T-cell (primary cell): ENCODE results near the gene MINK1. TPM values are rescaled to one million over a fixed set of nuclear protein-coding genes. Genes with fewer than 3 reads are reported as not detected.
A peak's percentile ranks its signal among the peaks of the same experiment; 100 is the strongest.

Experiments used
- ATAC-seq, 4 experiments: fragments of 200-7000 bp in 3 of 4; fragments of 150-1000 bp in 1 of 4; cut with Tn5 transposase; replicated peaks in 1 of 4; 1 replicate in 3 of 4; 2 replicates in 1 of 4; pipeline ENCODE4 v1.10.0; 2021; ENCODE audit warnings: moderate library complexity in 3 of 4, mild to moderate bottlenecking in 2 of 4, moderate number of reproducible peaks in 1 of 4
- CTCF ChIA-PET, 2 donors: fragments of 300-600 bp; sonication (Branson Sonifier 250); formaldehyde crosslinking; loops; one replicate each; lab custom pipeline; 2022; ENCODE audit warnings: antibody characterized with exemption in 2 of 2; lab: Charles Lee
- POLR2A ChIA-PET, 2 donors: fragments of 300-600 bp; sonication (Branson Sonifier 250); formaldehyde crosslinking; loops; one replicate each; lab custom pipeline; 2022; ENCODE audit warnings: antibody characterized with exemption in 2 of 2; lab: Charles Lee
- DNase-seq, 35 experiments: peaks; one replicate each; pipeline versions ENCODE4 v3.0.0 to v3.0.0-alpha.2; 2013 to 2023
- H3K27ac ChIP-seq: one replicate; pipeline ENCODE4 v1.5.1; 2013; ENCODE audit warnings: low read length
- H3K27me3 ChIP-seq, 2 experiments: replicated peaks in 1 of 2; 1 replicate in 1 of 2; 2 replicates in 1 of 2; pipeline versions ENCODE4 v1.6.1 to v1.7.0; 2013; ENCODE audit warnings: low read length in 1 of 2, mixed read lengths in 1 of 2; ENCODE audit not compliant: control insufficient read depth in 2 of 2, insufficient read depth in 2 of 2; ENCODE audit errors: extremely low read depth in 1 of 2
- H3K36me3 ChIP-seq, 2 donors: 1 replicate in 1 of 2; 2 replicates in 1 of 2; pipeline versions ENCODE4 v1.6.1 to v1.7.0; 2013; ENCODE audit warnings: low read length in 1 of 2; ENCODE audit not compliant: control insufficient read depth in 2 of 2, insufficient read depth in 1 of 2; ENCODE audit errors: extremely low read depth in 1 of 2
- H3K4me1 ChIP-seq, 2 experiments: 1 replicate in 1 of 2; 2 replicates in 1 of 2; pipeline versions ENCODE4 v1.6.1 to v1.7.0; 2013; ENCODE audit warnings: low read length in 2 of 2, mixed read lengths in 1 of 2; ENCODE audit not compliant: insufficient read depth in 2 of 2, control insufficient read depth in 1 of 2; ENCODE audit errors: extremely low read depth in 1 of 2
- H3K4me3 ChIP-seq, 2 donors: 1 replicate in 1 of 2; 2 replicates in 1 of 2; pipeline versions ENCODE4 v1.5.1 to v1.7.0; 2013; ENCODE audit warnings: mild to moderate bottlenecking in 2 of 2, low read length in 1 of 2, moderate library complexity in 1 of 2; ENCODE audit not compliant: control insufficient read depth in 1 of 2; ENCODE audit errors: extremely low read depth in 1 of 2
- H3K9me3 ChIP-seq: 2 replicates; pipeline ENCODE4 v1.7.0; 2013
- H3K27ac Mint-ChIP-seq, 2 donors: one replicate each; pipeline ENCODE4 v1.8.0; 2020 to 2021; ENCODE audit warnings: mild to moderate bottlenecking in 2 of 2, mixed read lengths in 2 of 2
- H3K27me3 Mint-ChIP-seq, 2 donors: one replicate each; pipeline ENCODE4 v1.8.0; 2021 to 2022; ENCODE audit warnings: mixed read lengths in 2 of 2
- H3K36me3 Mint-ChIP-seq: one replicate; pipeline ENCODE4 v1.8.0; 2021; ENCODE audit warnings: mixed read lengths
- H3K4me1 Mint-ChIP-seq, 3 donors: one replicate each; pipeline ENCODE4 v1.8.0; 2020 to 2022; ENCODE audit warnings: mixed read lengths in 3 of 3, mild to moderate bottlenecking in 1 of 3
- H3K4me3 Mint-ChIP-seq, 3 donors: one replicate each; pipeline ENCODE4 v1.8.0; 2020 to 2022; ENCODE audit warnings: mild to moderate bottlenecking in 3 of 3, mixed read lengths in 3 of 3, moderate library complexity in 3 of 3
- H3K9me3 Mint-ChIP-seq, 3 donors: one replicate each; pipeline ENCODE4 v1.8.0; 2020 to 2022; ENCODE audit warnings: mixed read lengths in 3 of 3
- WGBS: methylation state at CpG from one replicate; pipeline ENCODE4 v1.1.5; 2013; ENCODE audit warnings: missing lambda C conversion rate; ENCODE audit not compliant: insufficient coverage; 5-methylcytosine and 5-hydroxymethylcytosine counted together
- total RNA-seq, 35 experiments: library from RNA in 6 of 35; stranded (reverse) in 6 of 35; fragments of 120-200 nt in 1 of 35; gene quantifications; one replicate each; pipeline versions ENCODE4 v1.2.1 to v1.2.4 and lab custom pipeline; 2013 to 2026

The MINK1 gene
- total RNA-seq, 5 donors from 2014 or later (not counting 1 experiment from before 2014, with no cell fraction given), result 156 to 189 (median 164) TPM

DNA sequence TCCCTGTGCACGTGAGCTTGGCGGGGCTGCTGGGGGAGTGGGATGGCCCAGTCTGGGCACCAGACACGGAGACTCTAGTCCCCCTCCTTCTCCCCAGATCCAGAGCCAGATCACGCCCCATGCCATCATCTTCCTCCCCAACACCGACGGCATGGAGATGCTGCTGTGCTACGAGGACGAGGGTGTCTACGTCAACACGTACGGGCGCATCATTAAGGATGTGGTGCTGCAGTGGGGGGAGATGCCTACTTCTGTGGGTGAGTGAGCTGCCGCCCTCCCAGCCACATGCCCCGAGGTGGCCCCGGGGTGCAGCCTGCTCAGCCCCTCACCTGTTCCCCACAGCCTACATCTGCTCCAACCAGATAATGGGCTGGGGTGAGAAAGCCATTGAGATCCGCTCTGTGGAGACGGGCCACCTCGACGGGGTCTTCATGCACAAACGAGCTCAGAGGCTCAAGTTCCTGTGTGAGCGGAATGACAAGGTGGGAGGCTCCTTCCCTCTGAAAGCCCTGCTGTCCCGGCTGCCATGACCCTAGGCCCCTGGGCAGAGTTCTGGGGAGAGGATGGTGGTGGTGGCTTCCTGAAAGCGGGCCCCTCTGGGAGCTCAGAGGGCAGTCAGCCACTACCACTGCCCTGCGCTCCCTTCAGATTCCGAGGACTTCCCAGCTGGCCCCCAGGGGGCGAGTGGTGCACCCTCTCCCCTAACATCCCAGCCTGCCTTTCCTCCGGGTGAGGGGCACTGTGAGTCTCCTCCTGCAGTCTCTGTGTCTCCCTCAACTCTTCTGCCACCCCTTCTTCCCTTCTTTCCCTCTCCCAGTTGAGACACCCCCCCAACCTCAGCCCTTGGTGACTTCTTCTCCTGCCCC, 63.4 kb downstream of the MINK1 start:
- 93% methylated on average over 14 of the region's 27 CpGs for WGBS

DNA sequence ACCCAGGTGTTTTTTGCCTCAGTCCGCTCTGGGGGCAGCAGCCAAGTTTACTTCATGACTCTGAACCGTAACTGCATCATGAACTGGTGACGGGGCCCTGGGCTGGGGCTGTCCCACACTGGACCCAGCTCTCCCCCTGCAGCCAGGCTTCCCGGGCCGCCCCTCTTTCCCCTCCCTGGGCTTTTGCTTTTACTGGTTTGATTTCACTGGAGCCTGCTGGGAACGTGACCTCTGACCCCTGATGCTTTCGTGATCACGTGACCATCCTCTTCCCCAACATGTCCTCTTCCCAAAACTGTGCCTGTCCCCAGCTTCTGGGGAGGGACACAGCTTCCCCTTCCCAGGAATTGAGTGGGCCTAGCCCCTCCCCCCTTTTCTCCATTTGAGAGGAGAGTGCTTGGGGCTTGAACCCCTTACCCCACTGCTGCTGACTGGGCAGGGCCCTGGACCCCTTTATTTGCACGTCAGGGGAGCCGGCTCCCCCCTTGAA, 64.1 kb downstream of the MINK1 start:
- Mint-ChIP-seq H3K27me3 (no peaks in the 10 kb centered on the region), H3K9me3 (no peaks in the 10 kb centered on the region), H3K4me1 (peaks cover 22 to 32% (median 23%) of the 10 kb centered on the region in 3 donors), H3K4me3 (no peak overlapping the region), H3K36me3 (peaks cover 20% of the 10 kb centered on the region), H3K27ac (no peak overlapping the region)
- Histone ChIP-seq H3K4me3 (no peak overlapping the region), H3K9me3 (no peaks in the 10 kb centered on the region), H3K27me3 (peaks cover 0 to 28% of the 10 kb centered on the region in 2 experiments), H3K4me1 (peaks cover 9 to 40% of the 10 kb centered on the region in 2 experiments), H3K36me3 (peaks cover 13 to 50% of the 10 kb centered on the region in 2 donors), H3K27ac (no peak overlapping the region)
- 89% methylated on average over 5 of the region's 10 CpGs for WGBS
- ATAC-seq (no peak), DNase-seq (no peak)
- ChIA-PET CTCF (no interaction called here), POLR2A (no interaction called here)

More for the DNA sequence above, 63.4 kb downstream of the MINK1 start:
- peaks cover 13 to 56% of the 10 kb centered on the region in 2 donors for H3K36me3 ChIP-seq
- no peak overlapping the region for H3K4me3 Mint-ChIP-seq
- H3K4me1 Mint-ChIP-seq, result peaks cover 20 to 27% (median 21%) of the 10 kb centered on the region in 3 donors
- no peak overlapping the region for H3K27ac Mint-ChIP-seq
- peaks cover 20% of the 10 kb centered on the region for H3K36me3 Mint-ChIP-seq
- no peak for DNase-seq
- no peaks in the 10 kb centered on the region for H3K9me3 Mint-ChIP-seq
- H3K4me1 ChIP-seq, result peaks cover 9 to 34% of the 10 kb centered on the region in 2 experiments
- H3K27me3 ChIP-seq, result peaks cover 0 to 27% of the 10 kb centered on the region in 2 experiments
- H3K4me3 ChIP-seq, result no peak overlapping the region
- CTCF ChIA-PET, result no interaction called here
- no peak for ATAC-seq
- no peaks in the 10 kb centered on the region for H3K9me3 ChIP-seq
- no peak overlapping the region for H3K27ac ChIP-seq
- POLR2A ChIA-PET, result no interaction called here
- no peaks in the 10 kb centered on the region for H3K27me3 Mint-ChIP-seq

DNA sequence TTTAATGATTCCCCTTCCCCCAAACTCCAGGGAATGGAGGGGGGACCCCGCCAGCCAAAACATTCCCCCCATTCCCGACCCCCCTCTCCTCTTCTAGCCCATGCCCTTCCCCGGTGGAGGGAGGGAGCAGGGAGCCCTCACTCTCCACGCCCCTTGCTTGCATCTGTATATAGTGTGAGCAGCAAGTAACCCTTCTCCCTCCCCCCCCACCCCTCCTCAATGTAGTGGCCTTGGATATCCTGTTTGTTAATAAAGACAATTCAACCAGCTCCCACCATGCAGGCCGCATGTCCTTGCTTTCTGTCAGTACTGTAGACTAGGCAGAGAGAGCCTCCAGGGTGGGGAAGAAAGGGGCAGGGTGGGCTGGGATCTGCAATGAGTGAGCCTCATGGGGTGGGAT, 64.6 kb downstream of the MINK1 start:
- DNase-seq (no peak), ATAC-seq (no peak)
- Mint-ChIP-seq H3K4me3 (peak overlapping the region; percentile 51 to 90 (median 77)), H3K36me3 (peaks cover 20% of the 10 kb centered on the region), H3K4me1 (peaks cover 27 to 38% (median 28%) of the 10 kb centered on the region in 3 donors), H3K9me3 (no peaks in the 10 kb centered on the region), H3K27ac (peak overlapping the region in 1 of 2 donors; percentile 46), H3K27me3 (no peaks in the 10 kb centered on the region)
- H3K27ac ChIP-seq, result no peak overlapping the region
- no peaks in the 10 kb centered on the region for H3K9me3 ChIP-seq
- H3K36me3 ChIP-seq, result peaks cover 9 to 44% of the 10 kb centered on the region in 2 donors
- H3K4me1 ChIP-seq, result peaks cover 9 to 46% of the 10 kb centered on the region in 2 experiments
- peaks cover 0 to 28% of the 10 kb centered on the region in 2 experiments for H3K27me3 ChIP-seq
- POLR2A ChIA-PET, result no interaction called here
- 60% methylated on average over 1 of the region's 5 CpGs for WGBS
- CTCF ChIA-PET, result interaction anchor here in 1 of 2 donors (0.6 kb wide), 1 partner anchor 11 kb away, joined by 3 read pairs; no protein-coding TSS in a partner anchor
- no peak overlapping the region for H3K4me3 ChIP-seq

DNA sequence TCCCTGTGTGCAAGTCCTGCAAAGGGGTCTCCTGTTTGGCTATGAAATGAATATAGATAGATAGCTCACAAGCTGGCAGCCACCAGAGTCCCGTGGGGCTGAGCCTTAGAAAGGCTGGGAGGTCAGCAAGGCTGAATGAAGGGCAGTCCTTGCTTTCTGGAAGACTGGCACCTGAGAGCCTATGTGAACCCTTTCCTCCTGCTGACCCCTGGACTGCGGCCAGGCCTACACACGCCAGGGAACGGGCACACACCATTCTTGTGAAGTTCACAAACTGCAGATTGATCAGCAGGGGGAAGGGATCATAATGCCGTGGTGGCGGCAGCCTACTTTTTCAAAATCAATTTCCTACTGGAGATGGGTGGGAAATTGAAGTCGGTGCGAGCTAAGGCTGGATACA, 65.2 kb downstream of the MINK1 start:
- POLR2A ChIA-PET, result interaction anchor here in 1 of 2 donors (1.3 kb wide), 1 partner anchor 69 kb away, joined by 5 read pairs; the partner anchor contains the start of gene SPAG7
- peaks cover 20% of the 10 kb centered on the region for H3K36me3 Mint-ChIP-seq
- H3K27me3 Mint-ChIP-seq, result no peaks in the 10 kb centered on the region
- Histone ChIP-seq H3K4me3 (no peak overlapping the region), H3K9me3 (no peaks in the 10 kb centered on the region), H3K4me1 (peaks cover 10 to 51% of the 10 kb centered on the region in 2 experiments), H3K36me3 (peaks cover 8 to 40% of the 10 kb centered on the region in 2 donors), H3K27ac (no peak overlapping the region), H3K27me3 (peaks cover 0 to 28% of the 10 kb centered on the region in 2 experiments)
- CTCF ChIA-PET, result interaction anchor here in 1 of 2 donors (0.6 kb wide), 1 partner anchor 11 kb away, joined by 3 read pairs; no protein-coding TSS in a partner anchor
- ATAC-seq (no peak), DNase-seq (no peak)
- 95% methylated on average over 4 of the region's 8 CpGs for WGBS
- no peaks in the 10 kb centered on the region for H3K9me3 Mint-ChIP-seq
- peak overlapping the region; percentile 51 to 90 (median 77) for H3K4me3 Mint-ChIP-seq
- peak overlapping the region; percentile 16 to 46 for H3K27ac Mint-ChIP-seq
- peaks cover 33 to 44% (median 34%) of the 10 kb centered on the region in 3 donors for H3K4me1 Mint-ChIP-seq

DNA sequence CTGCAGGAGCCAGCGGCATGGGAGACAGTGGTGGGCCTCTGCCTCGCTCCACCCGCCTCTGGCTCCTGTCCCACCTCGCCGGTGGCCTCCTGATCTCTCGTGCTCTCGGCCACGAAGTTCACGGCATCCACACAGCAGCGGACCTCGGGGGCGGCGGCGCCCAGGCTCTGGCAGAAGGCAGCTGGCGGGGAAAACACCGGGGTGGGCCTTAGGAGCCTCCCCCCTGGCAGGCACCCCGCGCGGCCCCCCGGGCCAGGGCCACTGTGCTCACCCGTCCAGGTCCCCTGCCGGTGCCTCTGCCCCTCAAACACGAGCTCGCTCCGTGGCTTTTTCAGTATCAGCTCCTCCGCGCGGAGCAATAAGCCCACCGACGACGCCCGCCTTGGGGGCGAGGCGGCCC, 65.8 kb downstream of the MINK1 start:
- ChIA-PET POLR2A (interaction anchor here (0.5 to 1.3 kb wide), 5 partner anchors 50 to 988 kb away, joined by 3 to 5 read pairs (median 4); partner anchors contain the start of genes PFN1 (in 1 of the 2), PLD2 (in 1 of the 2) and SPAG7 (in 1 of the 2)), CTCF (interaction anchor here in 1 of 2 donors (0.7 to 1.7 kb wide), 5 partner anchors 7 to 189 kb away, joined by 3 to 7 read pairs (median 4); partner anchors contain the start of genes ARRB2, RNF167, SLC25A11 and SPAG7)
- Histone ChIP-seq H3K4me3 (peak overlapping the region in 1 of 2 donors; percentile 62), H3K4me1 (peaks cover 12 to 57% of the 10 kb centered on the region in 2 experiments), H3K27ac (no peak overlapping the region), H3K36me3 (peaks cover 6 to 34% of the 10 kb centered on the region in 2 donors), H3K9me3 (no peaks in the 10 kb centered on the region), H3K27me3 (peaks cover 0 to 28% of the 10 kb centered on the region in 2 experiments)
- DNase-seq, result peak in 5 of 35 experiments; percentile 17 to 33 (median 23)
- ATAC-seq, result peak; percentile 1 to 11 (median 6)
- no peaks in the 10 kb centered on the region for H3K9me3 Mint-ChIP-seq
- H3K4me3 Mint-ChIP-seq, result peak overlapping the region; percentile 83 to 90 (median 88)
- peaks cover 38 to 47% (median 38%) of the 10 kb centered on the region in 3 donors for H3K4me1 Mint-ChIP-seq
- H3K27ac Mint-ChIP-seq, result no peak overlapping the region
- H3K27me3 Mint-ChIP-seq, result no peaks in the 10 kb centered on the region
- peaks cover 20% of the 10 kb centered on the region for H3K36me3 Mint-ChIP-seq
- 29% methylated on average over 33 of the region's 34 CpGs for WGBS
